ENCODE data around the gene HCN1.
"Not testable (repeated sequence)": the region's sequence is repeated elsewhere in the genome, so short reads cannot be mapped to it uniquely, and the experiment has no call there.

The HCN1 gene

GRCh38 chr5:45414620-45415573 is 281.3 kb downstream of the HCN1 start:
- DNase-seq = no peak

- DNase-seq = peak; percentile 15
Measured at GRCh38 chr5:45411971-45412612, 284.1 kb downstream of the HCN1 start.

GRCh38 chr5:45410304-45410995 is 285.7 kb downstream of the HCN1 start:
- DNase-seq = no peak

GRCh38 chr5:45408067-45408466 is 288.1 kb downstream of the HCN1 start:
- DNase-seq = no peak

GRCh38 chr5:45402804-45403455 is 293.2 kb downstream of the HCN1 start:
- no peak for DNase-seq

GRCh38 chr5:45399041-45399440 is 297.1 kb downstream of the HCN1 start:
- DNase-seq = peak; percentile 1

GRCh38 chr5:45385321-45386058 is 310.7 kb downstream of the HCN1 start:
- peak; percentile 65 for DNase-seq

GRCh38 chr5:45383985-45384384 is 312.2 kb downstream of the HCN1 start:
- no peak for DNase-seq

GRCh38 chr5:45382583-45382982 is 313.6 kb downstream of the HCN1 start:
- DNase-seq = no peak

- peak; percentile 52 for DNase-seq
Measured at GRCh38 chr5:45376417-45376816, 319.8 kb downstream of the HCN1 start.

GRCh38 chr5:45372629-45373028 is 323.6 kb downstream of the HCN1 start:
- no peak for DNase-seq

GRCh38 chr5:45371423-45371822 is 324.8 kb downstream of the HCN1 start:
- not testable (repeated sequence) for DNase-seq

GRCh38 chr5:45355189-45355992 is 340.8 kb downstream of the HCN1 start:
- no peak for DNase-seq

GRCh38 chr5:45336464-45336863 is 359.7 kb downstream of the HCN1 start:
- DNase-seq = no peak

- DNase-seq = no peak
Measured at GRCh38 chr5:45335978-45336377, 360.2 kb downstream of the HCN1 start.

GRCh38 chr5:45335346-45335745 is 360.8 kb downstream of the HCN1 start:
- DNase-seq = no peak

- no peak for DNase-seq
Measured at GRCh38 chr5:45334939-45335338, 361.2 kb downstream of the HCN1 start.

GRCh38 chr5:45312627-45313026 is 383.6 kb downstream of the HCN1 start:
- not testable (repeated sequence) for DNase-seq

GRCh38 chr5:45295231-45295630 is 400.9 kb downstream of the HCN1 start:
- no peak for DNase-seq

- no peak for DNase-seq
Measured at GRCh38 chr5:45288746-45289145, 407.4 kb downstream of the HCN1 start.

GRCh38 chr5:45284436-45284835 is 411.7 kb downstream of the HCN1 start:
- DNase-seq = no peak

Measured in fibroblast of skin of right quadriceps (primary cell).